H1 (cell line): ENCODE data around the gene EED. TPM values are rescaled to one million over a fixed set of nuclear protein-coding genes. Genes with fewer than 3 reads are reported as not detected.

Source experiments
- CTCF ChIA-PET: fragments of 300-600 bp; sonication (Branson Sonifier 250); formaldehyde crosslinking; loops from one replicate; lab custom pipeline; 2021; ENCODE audit not compliant: partially characterized antibody; lab: Charles Lee
- POLR2A ChIA-PET: fragments of 300-600 bp; sonication (Branson Sonifier 250); formaldehyde crosslinking; loops from one replicate; lab custom pipeline; 2021; ENCODE audit warnings: inconsistent platforms; ENCODE audit not compliant: partially characterized antibody; lab: Charles Lee
- DNase-seq, 2 experiments: peaks; one replicate each; pipeline versions ENCODE4 v3.0.0 to v3.0.0-alpha.2; 2010 to 2022; ENCODE audit warnings: low spot score in 2 of 2, low read depth in 1 of 2, mixed read lengths in 1 of 2
- FAIRE-seq: peaks from 2 replicates; lab custom pipeline; 2011; peaks lifted over from hg19 to GRCh38; lab: Jason Lieb, UNC
- H2AFZ ChIP-seq: 2 replicates; pipeline ENCODE4 v1.8.1; 2012; ENCODE audit warnings: low read length, inconsistent platforms
- H2AK5ac ChIP-seq: 2 replicates; pipeline ENCODE4 v1.6.1; 2013; ENCODE audit warnings: low read depth, low read length
- H2BK120ac ChIP-seq: replicated peaks from 2 replicates; pipeline ENCODE3; 2013; ENCODE audit warnings: low read depth, low read length, inconsistent platforms
- H2BK12ac ChIP-seq: 2 replicates; pipeline ENCODE4 v1.6.1; 2013; ENCODE audit warnings: low read depth, low read length
- H2BK15ac ChIP-seq: 2 replicates; pipeline ENCODE4 v1.6.1; 2013; ENCODE audit warnings: low read length
- H2BK20ac ChIP-seq: 2 replicates; pipeline ENCODE4 v1.6.1; 2013; ENCODE audit warnings: low read length
- H2BK5ac ChIP-seq: 2 replicates; pipeline ENCODE4 v1.6.1; 2013; ENCODE audit warnings: low read depth, low read length
- H3K14ac ChIP-seq: 2 replicates; pipeline ENCODE4 v1.6.1; 2013; ENCODE audit warnings: inconsistent platforms; ENCODE audit not compliant: insufficient read length
- H3K18ac ChIP-seq: 2 replicates; pipeline ENCODE4 v1.6.1; 2013; ENCODE audit warnings: low read length; ENCODE audit errors: extremely low read depth
- H3K23ac ChIP-seq: 2 replicates; pipeline ENCODE4 v1.6.1; 2013; ENCODE audit warnings: inconsistent platforms; ENCODE audit not compliant: insufficient read length
- H3K23me2 ChIP-seq: 2 replicates; pipeline ENCODE4 v1.6.1; 2013; ENCODE audit warnings: low read depth, low read length
- H3K27ac ChIP-seq: 2 replicates; pipeline ENCODE4 v1.6.1; 2011; ENCODE audit warnings: low read depth, low read length, inconsistent platforms
- H3K27me3 ChIP-seq, 4 experiments: replicated peaks in 1 of 4; 1 replicate in 1 of 4; 2 replicates in 3 of 4; pipeline versions ENCODE4 v1.6.1 to v1.8.1; 2011 to 2013; ENCODE audit warnings: low read length in 3 of 4, mild to moderate bottlenecking in 3 of 4, inconsistent platforms in 2 of 4, mixed read lengths in 2 of 4, moderate library complexity in 1 of 4; ENCODE audit not compliant: control insufficient read depth in 3 of 4, insufficient read depth in 3 of 4; ENCODE audit errors: extremely low read depth in 1 of 4
- H3K36me3 ChIP-seq, 4 experiments: 2 replicates each; pipeline versions ENCODE4 v1.6.1 to v1.8.1; 2011 to 2013; ENCODE audit warnings: mild to moderate bottlenecking in 4 of 4, low read length in 3 of 4, moderate library complexity in 2 of 4, control low read depth in 1 of 4, inconsistent platforms in 1 of 4; ENCODE audit not compliant: insufficient read depth in 4 of 4, control insufficient read depth in 2 of 4
- H3K4ac ChIP-seq: replicated peaks from 2 replicates; pipeline ENCODE3; 2013; ENCODE audit warnings: low read length, low read depth, mixed read lengths, inconsistent platforms; ENCODE audit not compliant: insufficient read length
- H3K4me1 ChIP-seq, 4 experiments: replicated peaks in 1 of 4; 1 replicate in 1 of 4; 2 replicates in 3 of 4; pipeline versions ENCODE4 v1.6.1 to v1.8.1; 2011 to 2013; ENCODE audit warnings: low read length in 3 of 4, inconsistent platforms in 2 of 4, mixed read lengths in 1 of 4; ENCODE audit not compliant: insufficient read depth in 4 of 4, control insufficient read depth in 3 of 4
- H3K4me2 ChIP-seq, 2 experiments: 2 replicates each; pipeline versions ENCODE4 v1.6.1 to v1.8.1; 2011 to 2013; ENCODE audit warnings: low read depth in 2 of 2, low read length in 2 of 2, control low read depth in 1 of 2, inconsistent platforms in 1 of 2, mild to moderate bottlenecking in 1 of 2; ENCODE audit not compliant: insufficient read depth in 1 of 2
- H3K4me3 ChIP-seq, 4 experiments: fragments of 200-600, 300-600 bp in 1 of 4; sonication (generic), shearing (Covaris generic), sonication (Bioruptor Twin) in 1 of 4; 2 replicates each; pipeline versions ENCODE4 v1.5.1 to v1.8.1; 2011 to 2016; ENCODE audit warnings: low read length in 4 of 4, low read depth in 3 of 4, control low read depth in 2 of 4, inconsistent platforms in 2 of 4, mild to moderate bottlenecking in 2 of 4, mixed read lengths in 1 of 4, moderate library complexity in 1 of 4; ENCODE audit not compliant: insufficient read depth in 2 of 4; ENCODE audit errors: extremely low read depth in 1 of 4
- H3K56ac ChIP-seq: replicated peaks from 2 replicates; pipeline ENCODE3; 2013; ENCODE audit warnings: low read depth, mild to moderate bottlenecking, mixed read lengths, low read length, inconsistent platforms; ENCODE audit not compliant: insufficient read length
- H3K79me1 ChIP-seq: 2 replicates; pipeline ENCODE4 v1.6.1; 2013; ENCODE audit warnings: low read depth, low read length, control low read depth
- H3K79me2 ChIP-seq, 2 experiments: 2 replicates each; pipeline versions ENCODE4 v1.6.1 to v1.8.1; 2012 to 2013; ENCODE audit warnings: low read length in 2 of 2, mild to moderate bottlenecking in 2 of 2, inconsistent platforms in 1 of 2; ENCODE audit not compliant: insufficient read depth in 2 of 2, control insufficient read depth in 1 of 2
- H3K9ac ChIP-seq, 4 experiments: replicated peaks in 1 of 4; 1 replicate in 1 of 4; 2 replicates in 3 of 4; pipeline versions ENCODE4 v1.6.1 to v1.8.1; 2011 to 2013; ENCODE audit warnings: low read depth in 3 of 4, low read length in 3 of 4, control low read depth in 2 of 4, mild to moderate bottlenecking in 2 of 4, moderate library complexity in 2 of 4, inconsistent platforms in 1 of 4; ENCODE audit errors: extremely low read depth in 1 of 4
- H3K9me3 ChIP-seq, 2 experiments: 2 replicates each; pipeline versions ENCODE4 v1.6.1 to v1.8.1; 2012 to 2013; ENCODE audit warnings: mild to moderate bottlenecking in 2 of 2, moderate library complexity in 2 of 2, control low read depth in 1 of 2, inconsistent platforms in 1 of 2, low read depth in 1 of 2, low read length in 1 of 2, mixed read lengths in 1 of 2; ENCODE audit not compliant: insufficient read depth in 2 of 2
- H4K20me1 ChIP-seq, 2 experiments: replicated peaks in 1 of 2; 2 replicates each; pipeline versions ENCODE3 to v1.8.1; 2011 to 2013; ENCODE audit warnings: inconsistent platforms in 2 of 2, low read length in 2 of 2, mild to moderate bottlenecking in 1 of 2; ENCODE audit not compliant: insufficient read depth in 2 of 2, control insufficient read depth in 1 of 2
- H4K5ac ChIP-seq: 2 replicates; pipeline ENCODE4 v1.6.1; 2013; ENCODE audit warnings: low read length, low read depth, mixed read lengths, inconsistent platforms; ENCODE audit not compliant: insufficient read length
- H4K8ac ChIP-seq: 2 replicates; pipeline ENCODE4 v1.8.0; 2013; ENCODE audit warnings: mild to moderate bottlenecking, moderate library complexity, low read length, inconsistent platforms; ENCODE audit not compliant: insufficient read depth; ENCODE audit errors: extremely low read depth
- H4K91ac ChIP-seq: replicated peaks from 2 replicates; pipeline ENCODE3; 2013; ENCODE audit warnings: low read length, mixed read lengths, inconsistent platforms; ENCODE audit not compliant: insufficient read length
- MAFK ChIP-seq: IDR thresholded peaks from 2 replicates; pipeline ENCODE4 v1.6.1; 2012; ENCODE audit warnings: low read depth, mild to moderate bottlenecking, improper control_type of control experiment, low read length
- RFX5 ChIP-seq: IDR thresholded peaks from 2 replicates; pipeline ENCODE4 v1.6.1; 2011; ENCODE audit warnings: low read depth, low read length, improper control_type of control experiment, borderline replicate concordance
- WGBS, 2 experiments: shearing (Covaris generic) in 1 of 2; methylation state at CpG; one replicate each; pipeline versions ENCODE4 v1.1.6 to v1.1.7; 2013 to 2015; ENCODE audit warnings: low lambda C conversion rate in 2 of 2, mixed read lengths in 2 of 2, inconsistent platforms in 1 of 2, low coverage in 1 of 2, missing lambda C conversion rate in 1 of 2; ENCODE audit not compliant: insufficient replicate concordance in 2 of 2, insufficient coverage in 1 of 2, insufficient read length in 1 of 2; ENCODE audit errors: extremely low coverage in 1 of 2, missing lambda C conversion rate in 1 of 2; 5-methylcytosine and 5-hydroxymethylcytosine counted together
- polyA plus RNA-seq, 7 experiments: library from polyadenylated mRNA; depleted of rRNA in 3 of 7; stranded (reverse) in 5 of 7; unstranded in 2 of 7; fragments of >200 nt in 5 of 7; fragments of 200-250 nt in 2 of 7; gene quantifications; 1 replicate in 5 of 7; 2 replicates in 1 of 7; 4 replicates in 1 of 7; pipeline versions ENCODE4 v1.2.1 to v1.2.3, GENCODE V29; 2011 to 2013; ENCODE audit warnings: missing spikeins in 2 of 7, mixed read lengths in 2 of 7
- total RNA-seq: library from RNA; stranded (reverse); fragmentation: NEBNext Ultra II Directional; extraction: Animal tissue kit (Norgen Biotek cat#: 25700); gene quantifications from 2 replicates; pipeline ENCODE4 v1.2.1, GENCODE V29; 2021

The EED gene
- total and polyA plus RNA-seq, 2 of the 8 experiments (the other 6 are each of a cell fraction or from before 2014, with no cell fraction given), result 12.6 to 26.9 TPM

GRCh38 chr11:86274999-86275398, 30.4 kb downstream of the EED start:
- no peak overlapping the region for H3K14ac ChIP-seq
- no peaks in the 10 kb centered on the region for H3K27me3 ChIP-seq
- no peak overlapping the region for H4K91ac ChIP-seq
- no peak overlapping the region for H3K4me2 ChIP-seq
- peaks cover 0 to 20% (median 5%) of the 10 kb centered on the region in 4 experiments; a peak in 6 of 8 replicates for H3K36me3 ChIP-seq
- H3K9ac ChIP-seq, result no peak overlapping the region
- H3K4ac ChIP-seq, result no peak overlapping the region
- no peak overlapping the region for H3K56ac ChIP-seq
- no peak overlapping the region for H2BK15ac ChIP-seq
- no peak overlapping the region for H2AFZ ChIP-seq
- no peak overlapping the region for H3K23ac ChIP-seq
- no peak overlapping the region for H4K5ac ChIP-seq
- H3K18ac ChIP-seq, result no peak overlapping the region
- no peak for TF ChIP-seq RFX5
- TF ChIP-seq MAFK, result no peak
- no peak overlapping the region for H4K8ac ChIP-seq
- no peaks in the 10 kb centered on the region for H3K23me2 ChIP-seq
- DNase-seq (no peak), FAIRE-seq (no peak)
- no peaks in the 10 kb centered on the region for H3K9me3 ChIP-seq
- WGBS, 2 experiments, result 89% methylated on average over 4 of the region's 4 CpGs; no CpG with 5 or more reads in 1 of the 2 experiments
- no peak overlapping the region for H2BK20ac ChIP-seq
- POLR2A ChIA-PET, result no interaction called here
- no peak overlapping the region for H3K4me3 ChIP-seq
- CTCF ChIA-PET, result interaction anchor here (0.7 to 2.2 kb wide), 8 partner anchors 10 to 231 kb away, joined by 3 to 13 read pairs (median 3); no protein-coding TSS in a partner anchor
- no peak overlapping the region for H2BK12ac ChIP-seq
- H4K20me1 ChIP-seq, result no peaks in the 10 kb centered on the region
- H2BK5ac ChIP-seq, result no peak overlapping the region
- H3K27ac ChIP-seq, result no peak overlapping the region
- H3K4me1 ChIP-seq, result no peaks in the 10 kb centered on the region
- H3K79me2 ChIP-seq, result peaks cover 0 to 28% of the 10 kb centered on the region in 2 experiments; a peak in 2 of 4 replicates
- H2BK120ac ChIP-seq, result no peak overlapping the region
- peaks cover 2% of the 10 kb centered on the region; the same call in 1 of the 2 replicates for H3K79me1 ChIP-seq
- H2AK5ac ChIP-seq, result no peak overlapping the region
